Mucosa of descending colon (tissue), 3 donors: ENCODE results near the gene RIOK2. TPM values are rescaled to one million over a fixed set of nuclear protein-coding genes. Genes with fewer than 3 reads are reported as not detected.

Source experiments
- ATAC-seq: fragments of 200-7000 bp; cut with Tn5 transposase; one replicate; pipeline ENCODE4 v1.9.1; 2020; ENCODE audit warnings: mild to moderate bottlenecking, moderate library complexity
- DNase-seq, 3 donors: peaks; one replicate each; pipeline ENCODE4 v3.0.0-alpha.2; 2020
- H3K36me3 ChIP-seq: fragments of 200-600 bp; one replicate; pipeline ENCODE4 v1.8.0; 2021; ENCODE audit warnings: low read depth, mild to moderate bottlenecking
- H3K4me1 ChIP-seq: fragments of 200-600 bp; one replicate; pipeline ENCODE4 v1.8.0; 2021; ENCODE audit warnings: low read depth, mild to moderate bottlenecking
- H3K4me3 ChIP-seq: fragments of 200-600 bp; one replicate; pipeline ENCODE4 v1.8.0; 2021; ENCODE audit warnings: mild to moderate bottlenecking
- H3K9me3 ChIP-seq: fragments of 200-600 bp; one replicate; pipeline ENCODE4 v1.8.0; 2021; ENCODE audit warnings: mild to moderate bottlenecking
- intact Hi-C, 2 donors: fragments of 100-400 bp; cut with DNase I in 1 of 2; cut with micrococcal nuclease in 1 of 2; formaldehyde crosslinking; loops; one replicate each; pipeline versions ENCODE4 v1.11.0 to v1.11.1; 2022; cut with DNase I, micrococcal nuclease
- total RNA-seq, 3 donors: library from RNA; stranded (reverse); fragmentation: NEBNext Ultra II Directional in 2 of 3; extraction: Animal tissue kit (Norgen Biotek cat#: 25700) in 2 of 3; gene quantifications; one replicate each; pipeline versions ENCODE4 v1.2.1 to v1.2.4, GENCODE V29; 2021 to 2023
- TF ChIP-seq, protein P1 (sequence below): fragments of 200-600 bp; IDR thresholded peaks from one replicate; pipeline ENCODE4 v1.8.0; 2022; ENCODE audit warnings: antibody characterized with exemption, mild to moderate bottlenecking
- donor health status: DM: no; HTN: no; CAD: no; lungs with moderate emphysema.
- donor health status: DM: no; HTN: no; CAD: no.
- donor health status: DM: no; HTN: yes; CAD: no.

Gene RIOK2
- total RNA-seq, 3 donors from 2014 or later, result 18.0 to 26.8 (median 21.3) TPM

GRCh38 chr5:97133101-97133500 lies 49.9 kb downstream of the RIOK2 start:
- intact Hi-C loops, result no loop called here
- H3K9me3 ChIP-seq, result no peaks in the 10 kb centered on the region
- no peaks in the 10 kb centered on the region for H3K4me1 ChIP-seq
- H3K4me3 ChIP-seq, result no peak overlapping the region
- TF ChIP-seq, protein P1, sequence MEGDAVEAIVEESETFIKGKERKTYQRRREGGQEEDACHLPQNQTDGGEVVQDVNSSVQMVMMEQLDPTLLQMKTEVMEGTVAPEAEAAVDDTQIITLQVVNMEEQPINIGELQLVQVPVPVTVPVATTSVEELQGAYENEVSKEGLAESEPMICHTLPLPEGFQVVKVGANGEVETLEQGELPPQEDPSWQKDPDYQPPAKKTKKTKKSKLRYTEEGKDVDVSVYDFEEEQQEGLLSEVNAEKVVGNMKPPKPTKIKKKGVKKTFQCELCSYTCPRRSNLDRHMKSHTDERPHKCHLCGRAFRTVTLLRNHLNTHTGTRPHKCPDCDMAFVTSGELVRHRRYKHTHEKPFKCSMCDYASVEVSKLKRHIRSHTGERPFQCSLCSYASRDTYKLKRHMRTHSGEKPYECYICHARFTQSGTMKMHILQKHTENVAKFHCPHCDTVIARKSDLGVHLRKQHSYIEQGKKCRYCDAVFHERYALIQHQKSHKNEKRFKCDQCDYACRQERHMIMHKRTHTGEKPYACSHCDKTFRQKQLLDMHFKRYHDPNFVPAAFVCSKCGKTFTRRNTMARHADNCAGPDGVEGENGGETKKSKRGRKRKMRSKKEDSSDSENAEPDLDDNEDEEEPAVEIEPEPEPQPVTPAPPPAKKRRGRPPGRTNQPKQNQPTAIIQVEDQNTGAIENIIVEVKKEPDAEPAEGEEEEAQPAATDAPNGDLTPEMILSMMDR, result no peak
- DNase-seq, result no peak
- H3K36me3 ChIP-seq, result no peaks in the 10 kb centered on the region
- ATAC-seq, result no peak

- no peaks in the 10 kb centered on the region for H3K36me3 ChIP-seq
- TF ChIP-seq, protein P1, result no peak
- no peaks in the 10 kb centered on the region for H3K4me1 ChIP-seq
- no peaks in the 10 kb centered on the region for H3K9me3 ChIP-seq
- no peak for DNase-seq
- ATAC-seq, result no peak
- intact Hi-C loops, result no loop called here
- no peak overlapping the region for H3K4me3 ChIP-seq
These were observed 51.1 kb downstream of the RIOK2 start for GRCh38 chr5:97131921-97132320.

DNA sequence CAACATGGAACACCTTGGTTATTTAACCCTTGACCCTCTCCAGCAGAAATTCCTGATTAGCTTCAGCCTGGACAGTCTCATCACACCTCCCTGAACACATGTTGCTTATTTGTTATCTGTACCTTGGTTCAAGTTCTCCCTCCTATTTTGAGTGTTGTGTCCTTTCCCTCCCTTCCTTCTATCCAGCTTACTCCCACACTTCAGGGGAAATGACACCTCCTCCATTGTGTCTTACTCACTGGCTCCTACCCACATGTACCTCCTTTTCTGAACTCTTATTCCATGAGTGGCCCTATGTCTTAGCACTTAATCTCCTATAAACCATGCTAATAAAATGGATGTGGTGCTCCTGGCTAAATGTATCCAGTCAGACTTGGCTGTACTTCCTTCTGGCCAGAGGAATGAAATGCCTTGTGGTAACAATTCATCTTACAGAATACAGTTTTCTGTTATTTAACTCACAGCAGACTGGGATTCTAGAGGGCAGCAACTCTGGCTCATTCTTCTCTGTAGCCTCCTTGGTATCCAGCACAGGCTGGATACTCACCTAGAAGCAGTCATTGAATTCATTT lies 51.8 kb downstream of the RIOK2 start:
- intact Hi-C loops, result no loop called here
- Histone ChIP-seq H3K4me3 (no peak overlapping the region), H3K4me1 (no peaks in the 10 kb centered on the region), H3K36me3 (no peaks in the 10 kb centered on the region), H3K9me3 (no peaks in the 10 kb centered on the region)
- TF ChIP-seq, protein P1, result no peak
- ATAC-seq (no peak), DNase-seq (no peak)

DNA sequence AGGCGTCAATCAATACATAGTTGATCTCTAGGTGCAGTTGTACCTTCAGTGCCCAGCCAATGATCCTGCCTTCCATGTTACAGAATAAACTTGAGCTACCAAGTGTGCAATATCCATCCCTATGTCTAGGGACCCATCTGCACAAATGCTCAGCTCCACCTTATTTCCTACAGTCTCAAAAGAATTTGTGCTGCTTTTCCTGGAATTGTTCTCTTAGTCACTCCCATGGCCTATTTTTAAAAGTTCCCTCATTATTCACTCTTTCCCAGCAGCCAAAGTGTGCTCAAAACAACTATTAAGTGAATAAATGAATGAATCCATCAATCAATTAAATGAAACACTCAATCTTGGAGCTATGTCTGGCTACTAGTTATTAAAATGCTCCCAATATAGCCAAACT lies 55.3 kb downstream of the RIOK2 start:
- no peaks in the 10 kb centered on the region for H3K9me3 ChIP-seq
- intact Hi-C loops, result no loop called here
- no peak for ATAC-seq

DNA sequence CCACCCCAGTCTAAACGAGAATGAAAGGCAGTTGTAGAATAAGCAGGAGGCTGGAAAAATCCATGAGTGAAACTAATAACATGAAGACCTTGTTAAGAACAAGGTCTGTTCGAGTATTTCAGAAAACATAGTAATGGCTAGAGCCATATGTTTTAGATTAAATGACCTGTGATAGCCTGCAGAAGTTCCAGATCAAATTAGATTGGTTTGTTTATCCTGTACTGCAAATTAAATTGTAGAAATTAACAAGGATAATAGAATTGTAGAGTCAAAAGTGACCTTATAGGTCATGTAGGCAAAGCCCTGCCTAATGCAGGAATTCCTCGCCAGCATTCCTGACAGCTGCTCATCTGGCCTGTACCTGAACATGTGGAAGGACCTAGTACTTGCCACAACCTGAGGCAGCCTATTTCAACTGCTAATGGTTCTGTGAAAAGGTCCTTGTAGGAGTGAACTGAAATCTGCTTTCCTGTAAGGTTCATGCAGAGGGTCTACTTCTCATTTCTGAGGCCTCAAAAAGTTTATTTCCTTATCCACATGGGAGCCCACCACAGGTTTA lies 57.8 kb downstream of the RIOK2 start:
- no peak for DNase-seq
- intact Hi-C loops, result no loop called here
- H3K4me1 ChIP-seq, result no peaks in the 10 kb centered on the region
- TF ChIP-seq, protein P1, result no peak
- no peak for ATAC-seq
- H3K9me3 ChIP-seq, result no peaks in the 10 kb centered on the region
- no peak overlapping the region for H3K4me3 ChIP-seq
- no peaks in the 10 kb centered on the region for H3K36me3 ChIP-seq

More for the DNA sequence above, 55.3 kb downstream of the RIOK2 start:
- TF ChIP-seq, protein P1, result no peak
- Histone ChIP-seq H3K36me3 (no peaks in the 10 kb centered on the region), H3K4me1 (no peaks in the 10 kb centered on the region), H3K4me3 (no peak overlapping the region)
- no peak for DNase-seq
